WTC11 (cell line): Measurements from ENCODE around the gene APBA3. TPM values are rescaled to one million over a fixed set of nuclear protein-coding genes. Genes with fewer than 3 reads are reported as not detected.

Source experiments
- ATAC-seq: fragments of 200-7000 bp; cut with Tn5 transposase; 2 replicates; pipeline ENCODE4 v1.10.0; 2021; ENCODE audit warnings: mild to moderate bottlenecking, moderate library complexity
- Bru-seq: library from RNA; stranded (reverse); fragments of 400-500 nt; gene quantifications from one replicate; lab custom pipeline; 2021; lab: Mats Ljungman, UMichigan
- CTCF ChIA-PET: fragments of 300-600 bp; sonication (Branson Sonifier 250); formaldehyde crosslinking; loops from one replicate; lab custom pipeline; 2021; ENCODE audit warnings: antibody characterized with exemption; lab: Charles Lee
- POLR2A ChIA-PET: fragments of 350-600 bp; sonication (Branson Sonifier 250); formaldehyde crosslinking; loops from one replicate; lab custom pipeline; 2021; ENCODE audit warnings: antibody characterized with exemption; lab: Charles Lee
- DNase-seq: peaks from one replicate; pipeline ENCODE4 v3.0.0; 2021; ENCODE audit warnings: low spot score
- H3K27ac Mint-ChIP-seq: 2 replicates; pipeline ENCODE4 v1.8.0; 2021; ENCODE audit warnings: mixed read lengths
- H3K27me3 Mint-ChIP-seq: 2 replicates; pipeline ENCODE4 v1.8.0; 2021; ENCODE audit warnings: low read depth, mild to moderate bottlenecking, moderate library complexity, mixed read lengths
- H3K36me3 Mint-ChIP-seq: 2 replicates; pipeline ENCODE4 v1.8.0; 2021; ENCODE audit warnings: mixed read lengths
- H3K4me1 Mint-ChIP-seq: 2 replicates; pipeline ENCODE4 v1.8.0; 2022; ENCODE audit warnings: mixed read lengths
- H3K4me3 Mint-ChIP-seq: 2 replicates; pipeline ENCODE4 v1.8.0; 2021; ENCODE audit warnings: mild to moderate bottlenecking, moderate library complexity, mixed read lengths
- H3K9me3 Mint-ChIP-seq: 2 replicates; pipeline ENCODE4 v1.8.0; 2021; ENCODE audit warnings: mixed read lengths
- AFF4 ChIP-seq: sonication (generic); formaldehyde crosslinking; IDR thresholded peaks from 2 replicates; pipeline ENCODE4 v1.8.1; 2023; ENCODE audit warnings: mild to moderate bottlenecking, missing genetic modification reagents, borderline replicate concordance
- ATF1 ChIP-seq: sonication (generic); formaldehyde crosslinking; IDR thresholded peaks from 2 replicates; pipeline ENCODE4 v1.8.1; 2023; ENCODE audit warnings: mild to moderate bottlenecking, moderate library complexity, missing genetic modification reagents
- ATF6 ChIP-seq: sonication (generic); formaldehyde crosslinking; IDR thresholded peaks from 2 replicates; pipeline ENCODE4 v1.8.1; 2023; ENCODE audit warnings: mild to moderate bottlenecking, missing genetic modification reagents
- EMX1 ChIP-seq: fragments of 250-450 bp; sonication (Bioruptor Pico); IDR thresholded peaks from 2 replicates; pipeline ENCODE4 v1.8.0; 2021; ENCODE audit warnings: mild to moderate bottlenecking
- ETV6 ChIP-seq: sonication (generic); formaldehyde crosslinking; IDR thresholded peaks from 2 replicates; pipeline ENCODE4 v1.8.1; 2022; ENCODE audit warnings: mild to moderate bottlenecking, missing genetic modification reagents
- GABPB1 ChIP-seq: sonication (generic); formaldehyde crosslinking; IDR thresholded peaks from 2 replicates; pipeline ENCODE4 v1.8.1; 2023; ENCODE audit warnings: mild to moderate bottlenecking, missing genetic modification reagents
- GTF2I ChIP-seq: fragments of 250-450 bp; sonication (Bioruptor Pico); conservative IDR thresholded peaks from 2 replicates; pipeline ENCODE4 v1.4.0; 2021; ENCODE audit warnings: mild to moderate bottlenecking
- IRF1 ChIP-seq: sonication (generic); formaldehyde crosslinking; IDR thresholded peaks from 2 replicates; pipeline ENCODE4 v1.8.0; 2023; ENCODE audit warnings: missing genetic modification reagents
- IRF2 ChIP-seq: sonication (generic); formaldehyde crosslinking; IDR thresholded peaks from 2 replicates; pipeline ENCODE4 v1.8.0; 2022; ENCODE audit warnings: low read depth, missing genetic modification reagents, borderline replicate concordance
- KAT7 ChIP-seq: sonication (generic); formaldehyde crosslinking; IDR thresholded peaks from 2 replicates; pipeline ENCODE4 v1.8.1; 2023; ENCODE audit warnings: missing genetic modification reagents, mild to moderate bottlenecking, borderline replicate concordance
- NFYB ChIP-seq: sonication (generic); formaldehyde crosslinking; conservative IDR thresholded peaks from 2 replicates; pipeline ENCODE4 v1.8.0; 2022; ENCODE audit warnings: low read depth, missing genetic modification reagents
- NR3C1 ChIP-seq: sonication (generic); formaldehyde crosslinking; conservative IDR thresholded peaks from 2 replicates; pipeline ENCODE4 v1.8.1; 2023; ENCODE audit warnings: low read depth, mild to moderate bottlenecking, missing genetic modification reagents
- OVOL2 ChIP-seq: fragments of 250-450 bp; sonication (Bioruptor Pico); IDR thresholded peaks from 2 replicates; pipeline ENCODE4 v1.9.0; 2021; ENCODE audit warnings: mild to moderate bottlenecking, borderline replicate concordance
- RELA ChIP-seq: sonication (generic); formaldehyde crosslinking; IDR thresholded peaks from 2 replicates; pipeline ENCODE4 v1.8.1; 2022; ENCODE audit warnings: missing genetic modification reagents, mild to moderate bottlenecking, borderline replicate concordance
- SOX15 ChIP-seq: fragments of 250-450 bp; sonication (Bioruptor Pico); IDR thresholded peaks from 2 replicates; pipeline ENCODE4 v1.9.0; 2021; ENCODE audit warnings: mild to moderate bottlenecking
- STAT6 ChIP-seq: sonication (generic); formaldehyde crosslinking; conservative IDR thresholded peaks from 2 replicates; pipeline ENCODE4 v1.8.1; 2023; ENCODE audit warnings: mild to moderate bottlenecking, low read depth, missing genetic modification reagents, moderate library complexity
- TP53 ChIP-seq: sonication (generic); formaldehyde crosslinking; IDR thresholded peaks from 2 replicates; pipeline ENCODE4 v1.8.1; 2023; ENCODE audit warnings: mild to moderate bottlenecking, missing genetic modification reagents
- ZBTB21 ChIP-seq: sonication (generic); formaldehyde crosslinking; IDR thresholded peaks from 2 replicates; pipeline ENCODE4 v1.8.1; 2023; ENCODE audit warnings: mild to moderate bottlenecking, missing genetic modification reagents, borderline replicate concordance
- ZBTB43 ChIP-seq: sonication (generic); formaldehyde crosslinking; IDR thresholded peaks from 2 replicates; pipeline ENCODE4 v1.8.1; 2023; ENCODE audit warnings: mild to moderate bottlenecking, missing genetic modification reagents
- ZNF121 ChIP-seq: sonication (generic); formaldehyde crosslinking; IDR thresholded peaks from 2 replicates; pipeline ENCODE4 v1.8.0; 2023; ENCODE audit warnings: missing genetic modification reagents
- ZNF219 ChIP-seq: sonication (generic); formaldehyde crosslinking; IDR thresholded peaks from 2 replicates; pipeline ENCODE4 v1.8.0; 2023; ENCODE audit warnings: missing genetic modification reagents, mild to moderate bottlenecking, borderline replicate concordance
- ZNF263 ChIP-seq: sonication (generic); formaldehyde crosslinking; IDR thresholded peaks from 2 replicates; pipeline ENCODE4 v1.8.1; 2022; ENCODE audit warnings: low read depth, mild to moderate bottlenecking, moderate library complexity, missing genetic modification reagents
- ZNF423 ChIP-seq: fragments of 250-450 bp; sonication (Bioruptor Pico); IDR thresholded peaks from 2 replicates; pipeline ENCODE4 v2.1.2; 2022; ENCODE audit warnings: mild to moderate bottlenecking, moderate library complexity
- ZNF512 ChIP-seq: sonication (generic); formaldehyde crosslinking; IDR thresholded peaks from 2 replicates; pipeline ENCODE4 v1.8.1; 2022; ENCODE audit warnings: missing genetic modification reagents, borderline replicate concordance
- long read RNA-seq, 3 experiments: library from RNA in 1 of 3; library from capped mRNA in 1 of 3; library from polyadenylated mRNA in 1 of 3; unstranded in 2 of 3; stranded (forward) in 1 of 3; transcript quantifications; one replicate each; pipeline ENCODE4 v2.0.0, GENCODE V29; 2021
- total RNA-seq: library from RNA; stranded (reverse); gene quantifications from 3 replicates; pipeline ENCODE4 v1.2.3, GENCODE V29; 2021

The APBA3 gene
- total RNA-seq (27.5 to 29.6 TPM (median 28.1 TPM) in 3 replicates), Bru-seq, nascent RNA (percentile 54 among the genes with signal in this experiment)
- long read RNA-seq, experiment 1, transcript APBA3-201 (11 exons, 2,075 nt): major isoform, 40 of 64 reads
- long read RNA-seq, experiment 1, partial matches to known transcripts: 8 of 64 reads
- long read RNA-seq, experiment 1, other reads (novel, unspliced or antisense): 15 of 64 reads
- long read RNA-seq, experiment 2, transcript APBA3-201 (11 exons, 2,075 nt): major isoform, 8 of 32 reads
- long read RNA-seq, experiment 2, partial matches to known transcripts: 6 of 32 reads
- long read RNA-seq, experiment 2, other reads (novel, unspliced or antisense): 14 of 32 reads
- long read RNA-seq, experiment 3: 0 reads

GRCh38 chr19:3761382-3762129 is at the start of gene APBA3:
APBA3 (minus strand) TSS chr19:3761692; CDS start chr19:3760264, 1,428 bp downstream.
- ChIA-PET CTCF (interaction anchor here (0.6 to 3.1 kb wide), 24 partner anchors 9 to 1906 kb away, joined by 3 to 24 read pairs (median 4); partner anchors contain the start of gene ATCAY), POLR2A (interaction anchor here (0.6 to 1.6 kb wide), 5 partner anchors 14 to 224 kb away, joined by 3 to 6 read pairs (median 5); partner anchors contain the start of gene EEF2)
- H3K4me3 Mint-ChIP-seq: peak within 1 kb of the TSS; percentile 97
- peaks cover 3% of the 10 kb centered on the region; the same call in 1 of the 2 replicates for H3K27me3 Mint-ChIP-seq
- peaks cover 5% of the 10 kb centered on the region for H3K36me3 Mint-ChIP-seq
- DNase-seq (peak; percentile 98), ATAC-seq (peak; percentile 66)
- H3K9me3 Mint-ChIP-seq: no peaks in the 10 kb centered on the region
- H3K27ac Mint-ChIP-seq: peak within 1 kb of the TSS; percentile 95
- H3K4me1 Mint-ChIP-seq: peaks cover 8% of the 10 kb centered on the region
- TF ChIP-seq IRF1 (0 out of 2 replicates have a peak, but pooled peaks have one; percentile 4), IRF2 (no peak), ZNF423 (CRISPR knock-in tag) (no peak), OVOL2 (CRISPR knock-in tag) (no peak), ZBTB21 (CRISPR knock-in tag) (no peak), NR3C1 (CRISPR knock-in tag) (no peak), ZNF263 (CRISPR knock-in tag) (no peak), ATF1 (no peak), ZNF121 (CRISPR knock-in tag) (no peak), STAT6 (no peak), ATF6 (no peak), GTF2I (CRISPR knock-in tag) (0 out of 2 replicates have a peak, but pooled peaks have one; percentile 32), GABPB1 (CRISPR knock-in tag) (peak; percentile 71), EMX1 (CRISPR knock-in tag) (no peak), ETV6 (peak; percentile 35; the same call in 1 of the 2 replicates), AFF4 (CRISPR knock-in tag) (no peak), SOX15 (CRISPR knock-in tag) (no peak), RELA (CRISPR knock-in tag) (no peak), ZBTB43 (no peak), ZNF219 (CRISPR knock-in tag) (no peak), NFYB (no peak), KAT7 (CRISPR knock-in tag) (no peak), ZNF512 (CRISPR knock-in tag) (no peak), TP53 (CRISPR knock-in tag) (no peak)
